Liver (tissue), 9 donors: Measurements from ENCODE around the gene LMTK2. TPM values are rescaled to one million over a fixed set of nuclear protein-coding genes. Genes with fewer than 3 reads are reported as not detected.

Source experiments
- DNase-seq: peaks from one replicate; pipeline ENCODE4 v3.0.0-alpha.2; 2017; ENCODE audit warnings: low spot score
- H3K27ac ChIP-seq, 2 donors: one replicate each; pipeline ENCODE4 v1.7.0; 2013; ENCODE audit warnings: inconsistent platforms in 2 of 2, low read length in 2 of 2, control low read depth in 1 of 2, low read depth in 1 of 2, mild to moderate bottlenecking in 1 of 2
- H3K27me3 ChIP-seq, 4 donors: one replicate each; pipeline versions ENCODE4 v1.6.1 to v1.7.0; 2013; ENCODE audit warnings: low read length in 3 of 4, inconsistent platforms in 1 of 4, mild to moderate bottlenecking in 1 of 4, moderate library complexity in 1 of 4; ENCODE audit not compliant: control insufficient read depth in 4 of 4, insufficient read depth in 4 of 4
- H3K36me3 ChIP-seq, 4 donors: one replicate each; pipeline versions ENCODE4 v1.6.1 to v1.7.0; 2013; ENCODE audit warnings: low read length in 3 of 4, mild to moderate bottlenecking in 3 of 4, low read depth in 1 of 4, moderate library complexity in 1 of 4; ENCODE audit not compliant: control insufficient read depth in 4 of 4, insufficient read depth in 3 of 4
- H3K4me1 ChIP-seq, 4 donors: one replicate each; pipeline versions ENCODE4 v1.6.1 to v1.7.0; 2013; ENCODE audit warnings: low read length in 3 of 4, mild to moderate bottlenecking in 3 of 4, moderate library complexity in 1 of 4; ENCODE audit not compliant: control insufficient read depth in 4 of 4, insufficient read depth in 4 of 4
- H3K4me3 ChIP-seq, 3 donors: one replicate each; pipeline versions ENCODE4 v1.6.1 to v1.7.0; 2013; ENCODE audit warnings: low read length in 3 of 3, control low read depth in 1 of 3, low read depth in 1 of 3, mild to moderate bottlenecking in 1 of 3
- H3K9ac ChIP-seq, 2 donors: one replicate each; pipeline ENCODE4 v1.7.0; 2013; ENCODE audit warnings: low read length in 2 of 2, mild to moderate bottlenecking in 2 of 2, moderate library complexity in 2 of 2, control low read depth in 1 of 2, low read depth in 1 of 2
- H3K9me3 ChIP-seq, 4 donors: one replicate each; pipeline versions ENCODE4 v1.6.1 to v1.7.0; 2013; ENCODE audit warnings: low read length in 3 of 4; ENCODE audit not compliant: control insufficient read depth in 4 of 4
- ATF3 ChIP-seq: IDR thresholded peaks from 2 replicates; pipeline ENCODE4 v1.6.1; 2016; ENCODE audit warnings: antibody characterized with exemption
- EGR1 ChIP-seq, 2 donors: IDR thresholded peaks; 2 replicates each; pipeline ENCODE4 v1.6.1; 2016 to 2018; ENCODE audit warnings: antibody characterized with exemption in 2 of 2, low read depth in 2 of 2
- FOXA1 ChIP-seq: IDR thresholded peaks from 2 replicates; pipeline ENCODE4 v1.6.1; 2016; ENCODE audit warnings: antibody characterized with exemption
- FOXA2 ChIP-seq: IDR thresholded peaks from 2 replicates; pipeline ENCODE4 v1.6.1; 2016; ENCODE audit warnings: antibody characterized with exemption
- HNF4A ChIP-seq, 2 donors: conservative IDR thresholded peaks; 2 replicates each; pipeline ENCODE4 v1.6.1; 2016; ENCODE audit warnings: antibody characterized with exemption in 2 of 2, mild to moderate bottlenecking in 2 of 2
- HNF4G ChIP-seq: IDR thresholded peaks from 2 replicates; pipeline ENCODE4 v1.6.1; 2016; ENCODE audit warnings: antibody characterized with exemption
- JUND ChIP-seq, 2 donors: IDR thresholded peaks; 2 replicates each; pipeline ENCODE4 v1.6.1; 2016; ENCODE audit warnings: antibody characterized with exemption in 2 of 2
- MAX ChIP-seq: IDR thresholded peaks from 2 replicates; pipeline ENCODE4 v1.6.1; 2016; ENCODE audit warnings: antibody characterized with exemption
- NR2F2 ChIP-seq: IDR thresholded peaks from 2 replicates; pipeline ENCODE4 v1.6.1; 2016; ENCODE audit warnings: antibody characterized with exemption
- RAD21 ChIP-seq, 2 donors: IDR thresholded peaks; 2 replicates each; pipeline ENCODE4 v1.6.1; 2016; ENCODE audit warnings: antibody characterized with exemption in 2 of 2, mild to moderate bottlenecking in 2 of 2
- REST ChIP-seq: IDR thresholded peaks from 2 replicates; pipeline ENCODE4 v1.6.1; 2016; ENCODE audit warnings: antibody characterized with exemption, mild to moderate bottlenecking
- RXRA ChIP-seq, 2 donors: IDR thresholded peaks; 2 replicates each; pipeline ENCODE4 v1.6.1; 2017 to 2018; ENCODE audit warnings: antibody characterized with exemption in 2 of 2, mild to moderate bottlenecking in 1 of 2
- SP1 ChIP-seq: IDR thresholded peaks from 2 replicates; pipeline ENCODE4 v1.6.1; 2018; ENCODE audit warnings: antibody characterized with exemption, mild to moderate bottlenecking
- TAF1 ChIP-seq: conservative IDR thresholded peaks from 2 replicates; pipeline ENCODE4 v1.6.1; 2016; ENCODE audit warnings: antibody characterized with exemption, mild to moderate bottlenecking
- YY1 ChIP-seq: IDR thresholded peaks from 2 replicates; pipeline ENCODE4 v1.6.1; 2016; ENCODE audit warnings: antibody characterized with exemption, mild to moderate bottlenecking
- ZBTB33 ChIP-seq: IDR thresholded peaks from 2 replicates; pipeline ENCODE4 v1.6.1; 2016; ENCODE audit warnings: antibody characterized with exemption
- whole genome bisulfite sequencing: extraction: QIAGEN DNeasy Blood & Tissue Kit; methylation state at CpG from one replicate; pipeline ENCODE4 v1.1.7; 2013; 5-methylcytosine and 5-hydroxymethylcytosine counted together
- polyA plus RNA-seq, 2 donors: library from polyadenylated mRNA; stranded (reverse) in 1 of 2; unstranded in 1 of 2; fragments of 200-250 nt in 1 of 2; fragments of >200 nt in 1 of 2; fragmentation: Nextera tagmentation in 1 of 2; extraction: Ambion mirVana in 1 of 2; gene quantifications; one replicate each; pipeline versions ENCODE4 v1.2.1 to v1.2.3, GENCODE V29; 2013 to 2015
- total RNA-seq, 2 donors: library from RNA; depleted of rRNA; stranded (reverse); fragments of >200 nt; gene quantifications; one replicate each; pipeline ENCODE4 v1.2.3, GENCODE V29; 2014
- donor health status: healthy.
- donor health status: healthy.
- donor health status: healthy.
- donor health status: healthy.
- donor health status: healthy.

The LMTK2 gene
- total and polyA plus RNA-seq, 4 donors, result 3.1 to 14.3 (median 9.0) TPM

GRCh38 chr7:98125759-98126158, 19.1 kb downstream of the LMTK2 start (continued):
- no peak for TF ChIP-seq HNF4A (conservative IDR thresholded peaks at IDR 0.05)
- TF ChIP-seq REST, result no peak
- no peak for TF ChIP-seq HNF4G

GRCh38 chr7:98126311-98127142, 19.9 kb downstream of the LMTK2 start:
- Histone ChIP-seq H3K9ac (no peak overlapping the region), H3K4me3 (no peak overlapping the region), H3K4me1 (peaks cover under 1 to 7% (median 6%) of the 10 kb centered on the region in 4 donors), H3K36me3 (no peaks in the 10 kb centered on the region), H3K27ac (no peak overlapping the region), H3K9me3 (no peaks in the 10 kb centered on the region), H3K27me3 (no peaks in the 10 kb centered on the region)
- DNase-seq, result no peak
- WGBS, result 92% methylated on average over 13 of the region's 13 CpGs
- no peak for TF ChIP-seq MAX
- no peak for TF ChIP-seq NR2F2
- no peak for TF ChIP-seq YY1
- no peak for TF ChIP-seq FOXA2
- no peak for TF ChIP-seq HNF4A (conservative IDR thresholded peaks at IDR 0.05)
- no peak for TF ChIP-seq RXRA (IDR thresholded peaks at IDR 0.05)
- no peak for TF ChIP-seq EGR1 (IDR thresholded peaks at IDR 0.05; ENCODE audit: low read depth in 2 of 2)
- TF ChIP-seq RAD21 (IDR thresholded peaks at IDR 0.05), result no peak
- TF ChIP-seq HNF4G, result no peak
- TF ChIP-seq ZBTB33, result no peak

- H3K9ac ChIP-seq, result no peak overlapping the region
- H3K4me1 ChIP-seq, result peaks cover 0 to 19% (median 16%) of the 10 kb centered on the region in 4 donors
- no peak overlapping the region for H3K4me3 ChIP-seq
- no peaks in the 10 kb centered on the region for H3K36me3 ChIP-seq
- no peaks in the 10 kb centered on the region for H3K27me3 ChIP-seq
- H3K27ac ChIP-seq, result no peak overlapping the region
- 97% methylated on average over 8 of the region's 8 CpGs for WGBS
- DNase-seq, result no peak
- no peaks in the 10 kb centered on the region for H3K9me3 ChIP-seq
- TF ChIP-seq TAF1 (no peak), NR2F2 (no peak), JUND (IDR thresholded peaks at IDR 0.05) (no peak), FOXA1 (no peak), ATF3 (no peak), REST (no peak), ZBTB33 (no peak), SP1 (no peak), RXRA (IDR thresholded peaks at IDR 0.05) (no peak), EGR1 (IDR thresholded peaks at IDR 0.05; ENCODE audit: low read depth in 2 of 2) (no peak), HNF4G (no peak)
Observed at GRCh38 chr7:98128346-98128745, 21.7 kb downstream of the LMTK2 start.
